NCI-H1930 (cell line): ENCODE results near the gene SLC6A13.

Source experiments
- DNase-seq, 2 experiments: peaks; one replicate each; lab custom pipeline; 2025; lab: John Stamatoyannopoulos, UW

The SLC6A13 gene

DNA sequence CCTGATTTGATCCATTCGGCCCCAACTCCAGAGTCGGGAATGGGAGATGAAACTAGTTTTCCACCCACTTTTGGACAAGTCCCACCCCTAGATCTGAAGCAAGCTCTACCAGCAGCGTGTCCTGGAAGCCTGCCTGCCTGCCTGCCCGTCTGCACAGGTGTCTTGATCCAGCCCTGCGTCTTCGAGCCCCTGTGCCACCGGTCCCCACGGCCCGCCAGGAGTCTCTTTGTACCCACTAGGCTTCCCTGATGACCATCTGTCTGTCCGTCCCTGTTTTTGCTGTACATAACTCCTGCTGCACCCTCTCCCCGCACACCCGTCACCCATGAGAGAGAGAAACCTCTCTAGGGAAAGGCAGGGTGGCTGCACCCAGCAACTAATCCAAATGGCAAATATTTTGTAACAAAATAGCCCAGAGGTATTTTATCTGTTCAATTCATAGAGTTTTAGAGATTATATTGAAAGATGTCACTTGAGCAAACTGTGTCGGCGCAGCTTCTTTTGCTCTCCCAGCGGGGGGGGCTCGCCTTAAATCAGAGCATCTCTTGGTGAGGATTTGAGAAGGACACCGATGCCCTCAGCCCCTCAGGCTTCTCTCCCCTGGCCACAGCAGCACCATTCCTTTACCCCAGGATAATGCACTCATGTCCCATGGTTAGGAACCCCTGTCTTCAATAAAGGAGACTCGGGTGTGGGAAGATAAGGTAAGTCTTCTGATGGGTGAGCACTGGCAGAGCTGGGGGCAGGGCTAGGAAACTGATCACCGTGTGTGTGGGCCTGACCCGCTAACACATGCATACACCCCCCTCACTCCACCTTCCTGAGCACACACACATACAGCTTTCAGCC is 84.4 kb downstream of the SLC6A13 start:
- DNase-seq, result no peak

GRCh38 chr12:177336-177979 is 85.2 kb downstream of the SLC6A13 start:
- DNase-seq, result no peak

GRCh38 chr12:176321-177181 is 86.1 kb downstream of the SLC6A13 start:
- DNase-seq, result no peak

- no peak for DNase-seq
Observed at GRCh38 chr12:175759-176158, 86.9 kb downstream of the SLC6A13 start.

- DNase-seq, result no peak
Observed at GRCh38 chr12:175250-175649, 87.4 kb downstream of the SLC6A13 start.

GRCh38 chr12:174596-174995 is 88.0 kb downstream of the SLC6A13 start:
- DNase-seq, result no peak

GRCh38 chr12:174124-174523 is 88.5 kb downstream of the SLC6A13 start:
- no peak for DNase-seq

DNA sequence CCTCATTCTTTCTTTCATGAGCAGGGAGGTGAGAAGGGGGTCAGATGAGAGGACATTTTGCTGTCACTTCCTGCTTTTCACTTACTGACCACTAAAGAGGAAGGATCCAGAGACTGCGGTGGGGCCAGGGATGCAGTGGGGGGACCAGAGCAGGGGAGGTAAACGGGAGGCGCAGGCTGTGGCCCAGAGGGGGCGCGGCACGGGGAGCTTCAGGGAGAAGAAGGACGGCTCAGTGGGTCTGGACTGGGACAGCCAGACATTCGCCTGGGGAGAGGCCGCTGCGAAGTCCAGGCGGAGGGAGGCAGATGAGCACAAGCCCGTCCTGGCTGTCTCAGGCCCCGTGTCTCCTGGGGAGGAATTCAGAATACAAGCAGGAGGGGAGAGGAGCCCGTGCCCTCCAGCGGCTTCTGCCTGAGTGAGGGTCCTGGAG is 89.9 kb downstream of the SLC6A13 start:
- DNase-seq, result no peak

DNA sequence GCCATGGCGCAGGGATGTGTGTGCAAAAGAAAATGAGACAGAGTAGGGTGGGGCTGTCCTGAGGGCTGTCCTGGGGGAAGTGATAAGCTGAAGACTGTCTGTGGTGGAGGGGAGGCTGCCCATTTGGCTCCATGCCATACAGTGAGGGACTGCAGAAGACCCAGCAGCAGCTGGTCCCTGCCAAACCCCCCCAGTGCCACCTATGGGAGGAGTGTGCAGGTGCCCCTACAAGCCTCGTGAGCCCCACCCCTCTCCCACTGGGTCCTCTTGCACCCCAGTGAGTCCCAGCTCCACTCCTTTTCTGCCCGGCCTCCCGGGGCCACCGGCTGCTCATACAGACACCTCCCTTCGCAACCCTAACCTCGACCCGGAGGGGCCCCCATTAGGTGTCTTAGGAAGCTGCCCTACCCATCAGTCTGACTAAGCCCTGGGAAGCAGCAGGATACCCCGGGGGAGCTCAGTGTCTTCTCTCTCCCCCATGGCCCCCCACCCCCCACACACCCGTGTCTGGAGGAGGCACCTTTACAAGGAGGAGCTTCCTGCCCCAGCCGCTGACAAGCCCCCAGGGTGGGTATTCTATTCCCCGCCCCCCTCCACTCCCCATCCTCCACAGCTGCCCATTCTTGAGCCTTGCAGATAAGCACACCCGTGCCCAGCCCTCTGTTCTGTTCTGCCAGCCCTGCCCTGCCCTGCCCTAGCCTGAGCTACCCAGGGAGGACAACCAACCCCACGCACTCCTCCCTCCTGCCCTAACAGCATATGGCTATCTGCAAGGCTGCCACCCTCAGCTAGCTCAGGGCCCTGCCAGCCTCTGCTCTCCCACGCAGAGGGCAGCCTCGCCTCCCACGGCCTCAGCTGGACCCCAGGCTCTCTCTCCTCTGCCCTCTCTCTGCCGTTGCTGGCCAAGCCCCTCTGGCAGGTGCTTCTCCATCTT is 90.6 kb downstream of the SLC6A13 start:
- no peak for DNase-seq

GRCh38 chr12:171276-171675 is 91.4 kb downstream of the SLC6A13 start:
- DNase-seq, result no peak
